HG03139 (cell line): ENCODE data around the gene TGFBR3.

Experiments
- ATAC-seq: cut with Tn5 transposase; IDR thresholded peaks from one replicate; pipeline ENCODE4 v1.9.1; 2021; ENCODE audit not compliant: unreplicated experiment

TGFBR3 gene

DNA sequence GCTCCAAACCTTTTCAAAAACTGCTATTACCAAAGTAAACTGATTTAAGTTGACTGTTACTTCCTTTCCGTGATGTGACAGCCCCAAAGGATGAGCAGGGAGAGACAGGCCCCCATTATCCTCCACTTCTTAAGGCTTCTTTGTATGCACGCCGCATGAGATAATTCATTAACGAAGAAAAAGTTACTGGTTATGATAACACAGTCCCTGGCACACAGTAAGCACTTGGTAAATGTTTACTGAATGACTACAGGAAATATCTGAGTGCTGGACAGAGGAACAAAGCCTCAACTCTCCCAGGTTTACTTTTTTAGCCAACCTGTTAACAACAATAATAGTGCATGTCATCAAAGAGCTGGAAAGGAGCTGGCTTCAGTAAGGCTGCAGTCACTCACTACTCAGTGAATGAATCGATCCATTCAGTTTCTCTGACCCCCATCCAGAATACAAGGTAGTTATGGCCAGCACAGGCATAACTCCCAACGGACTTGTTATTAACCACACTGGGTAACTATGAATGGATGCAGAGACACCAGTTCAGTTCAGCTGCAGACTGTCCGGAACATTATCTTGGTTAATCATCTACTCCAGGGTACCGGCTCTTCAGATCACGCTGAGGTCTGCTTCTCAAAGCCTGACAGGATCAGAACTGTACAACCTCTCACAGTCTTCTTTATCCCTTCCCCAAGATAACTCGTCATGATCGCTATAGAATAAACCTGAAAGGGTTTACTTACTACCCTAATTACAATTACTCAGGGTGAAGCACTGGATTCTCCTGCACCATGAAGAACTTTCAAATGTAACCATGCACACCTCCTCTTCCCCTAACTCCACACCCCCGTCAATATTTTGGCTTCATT, 58.3 kb downstream of the TGFBR3 start:
- ATAC-seq, result no peak

DNA sequence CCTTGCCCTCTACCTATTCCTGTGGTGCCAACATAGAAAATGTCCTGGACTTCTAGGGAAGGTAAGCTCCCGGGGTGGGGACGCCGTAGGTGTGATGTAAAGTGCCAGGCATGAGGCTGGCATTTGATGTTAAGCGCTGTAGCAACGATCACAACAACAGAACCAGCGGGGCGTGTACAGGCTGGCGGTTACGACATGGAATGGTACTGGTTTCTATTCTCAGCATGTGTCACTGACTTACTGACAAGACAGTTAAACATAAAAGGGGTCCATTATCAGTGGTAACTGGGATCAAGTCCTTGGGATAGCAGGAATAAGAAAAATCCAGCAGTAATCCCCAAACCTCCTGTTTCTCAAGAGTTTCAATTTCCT, 58.9 kb downstream of the TGFBR3 start:
- ATAC-seq, result no peak

DNA sequence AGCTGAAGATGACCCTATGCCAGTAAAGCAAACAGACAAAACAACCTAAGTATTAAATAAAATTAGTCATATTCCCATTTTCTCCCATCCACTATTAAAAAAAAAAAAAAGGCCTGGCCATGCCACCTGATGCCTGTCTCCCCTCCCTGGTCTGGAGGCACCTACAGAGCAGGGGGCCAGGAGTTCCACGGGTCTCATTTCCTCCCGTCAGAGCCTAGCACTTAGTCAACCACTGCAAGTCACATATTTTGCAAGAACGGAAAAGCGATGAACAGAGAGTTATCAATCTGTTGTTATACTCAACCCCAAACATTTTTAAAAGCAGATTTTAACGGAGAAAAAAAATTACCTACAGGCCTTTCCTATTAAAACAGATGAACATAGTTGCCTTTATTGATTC, 59.3 kb downstream of the TGFBR3 start:
- no peak for ATAC-seq

DNA sequence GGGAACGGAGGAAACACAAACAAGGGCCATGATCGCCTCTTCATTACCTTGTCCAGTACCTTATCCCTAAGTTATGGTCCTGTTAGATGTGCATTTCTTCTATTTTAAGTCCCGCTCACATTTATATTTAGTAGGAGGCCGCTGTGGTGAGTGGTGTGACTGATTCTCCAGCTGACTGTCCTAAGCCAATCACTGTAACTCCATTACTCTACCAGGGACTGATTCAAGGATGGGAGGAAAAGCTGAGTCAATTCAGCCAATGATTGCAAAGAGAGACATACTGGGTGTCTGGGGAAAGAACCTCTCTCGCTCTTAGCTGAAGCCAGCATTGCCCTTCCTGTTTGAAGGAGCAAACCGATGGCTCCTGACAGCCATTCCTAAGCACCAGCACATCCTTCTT, 59.7 kb downstream of the TGFBR3 start:
- ATAC-seq, result no peak

DNA sequence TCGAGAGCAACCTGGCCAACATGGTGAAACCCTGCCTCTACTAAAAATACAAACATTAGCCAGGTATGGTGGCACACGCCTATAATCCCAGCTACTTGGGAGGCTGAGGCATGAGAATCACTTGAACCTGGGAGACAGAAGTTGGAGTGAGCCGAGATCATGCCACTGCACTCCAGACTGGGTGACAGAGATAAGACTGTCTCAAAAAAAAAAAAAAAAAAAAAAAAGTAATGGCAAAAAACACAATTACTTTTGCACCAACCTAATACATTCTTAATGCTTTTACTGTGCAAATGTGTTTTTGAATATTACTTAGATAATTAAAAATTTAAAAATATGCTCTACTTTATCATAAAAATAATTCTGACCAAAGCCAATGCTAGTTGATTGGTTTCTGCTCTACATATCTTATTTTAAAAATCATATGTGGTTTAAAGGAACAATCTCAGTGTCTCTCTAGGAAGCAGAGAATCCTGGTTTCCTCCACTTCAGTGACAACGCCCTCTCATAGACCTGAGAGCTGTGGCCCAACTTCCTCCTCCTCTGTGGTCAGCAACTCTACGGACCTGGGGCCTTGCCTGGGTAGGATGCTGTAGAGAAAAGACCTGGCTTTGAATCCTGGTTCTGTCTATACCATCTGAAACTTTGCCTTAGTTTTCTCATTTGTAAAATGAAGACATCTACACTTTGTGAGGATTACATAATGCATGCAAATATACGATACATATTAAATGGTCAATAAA, 64.7 kb downstream of the TGFBR3 start:
- ATAC-seq, result no peak

DNA sequence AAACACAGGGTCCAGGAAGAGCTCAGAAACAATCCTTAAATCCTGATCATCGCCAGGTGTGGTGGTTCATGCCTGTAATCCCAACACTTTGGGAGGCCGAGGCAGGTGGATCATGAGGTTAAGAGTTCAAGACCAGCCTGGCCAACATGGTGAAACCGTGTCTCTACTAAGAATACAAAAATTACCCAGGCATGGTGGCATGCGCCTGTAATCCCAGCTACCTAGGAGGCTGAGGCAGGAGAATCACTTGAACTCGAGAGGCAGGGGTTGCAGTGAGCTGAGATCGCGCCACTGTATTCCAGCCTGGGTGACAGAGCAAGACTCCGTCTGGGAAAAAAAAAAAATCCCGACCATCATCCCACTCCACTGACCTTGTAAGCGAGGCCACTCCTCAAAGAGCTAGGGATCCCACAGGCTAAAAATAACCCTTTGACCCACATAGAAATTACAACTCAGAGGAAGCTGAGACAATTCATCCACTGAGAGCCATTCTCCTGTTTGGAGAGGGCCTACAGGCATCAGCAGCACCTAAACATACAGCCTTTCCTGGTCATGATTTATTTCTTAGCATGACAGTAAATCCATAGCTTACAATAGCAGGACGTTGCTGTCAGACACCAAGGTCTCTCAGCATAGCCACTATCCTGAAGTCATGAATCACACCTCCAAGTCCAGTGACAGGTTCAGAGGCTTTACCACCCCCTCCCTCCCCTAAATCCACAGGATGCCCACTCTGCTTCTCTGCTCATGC, 66.7 kb downstream of the TGFBR3 start:
- ATAC-seq, result no peak

DNA sequence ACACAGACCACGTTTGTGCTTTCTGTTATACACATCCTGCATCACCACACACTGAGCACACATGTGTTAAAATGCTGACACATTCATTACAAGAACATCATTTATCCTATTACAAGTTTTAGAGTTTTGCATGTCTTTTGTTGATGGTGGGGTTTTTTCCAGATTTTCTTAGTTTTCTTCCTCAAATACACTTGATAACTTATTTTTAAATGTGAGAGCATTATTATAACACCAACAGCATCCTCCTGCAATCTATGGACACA, 67.3 kb downstream of the TGFBR3 start:
- ATAC-seq, result no peak

DNA sequence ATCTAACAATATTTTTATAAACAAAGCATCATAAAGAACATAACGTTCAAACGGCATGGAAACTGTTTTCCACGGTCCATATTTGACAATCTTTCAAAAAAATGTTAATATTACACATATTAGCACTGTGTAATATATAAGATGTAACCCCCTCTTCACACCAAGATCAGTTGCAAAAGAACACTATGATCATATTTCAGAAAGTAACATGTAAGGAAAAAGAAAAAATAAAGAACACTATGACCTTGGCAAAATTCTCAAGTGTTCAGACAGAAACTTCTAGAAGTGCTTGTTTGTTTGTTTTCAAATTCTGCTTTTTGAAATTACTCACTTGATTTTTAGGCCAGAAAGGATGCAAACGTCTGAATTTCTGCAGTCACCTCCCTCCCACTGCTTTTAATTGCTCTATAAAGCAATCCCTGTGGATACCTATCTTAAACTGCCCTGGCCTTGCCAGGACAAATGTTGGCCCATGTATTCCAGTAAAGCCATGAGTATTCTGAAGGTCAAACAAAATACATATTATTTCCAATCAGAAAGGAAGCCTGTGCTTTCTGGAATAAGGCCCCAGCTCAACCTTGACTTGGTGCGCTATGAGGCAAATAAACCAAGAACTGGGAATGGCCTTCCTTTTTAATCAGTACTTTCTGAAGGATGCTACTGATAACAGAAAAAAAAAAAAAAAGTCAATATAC, 68.6 kb downstream of the TGFBR3 start:
- no peak for ATAC-seq

DNA sequence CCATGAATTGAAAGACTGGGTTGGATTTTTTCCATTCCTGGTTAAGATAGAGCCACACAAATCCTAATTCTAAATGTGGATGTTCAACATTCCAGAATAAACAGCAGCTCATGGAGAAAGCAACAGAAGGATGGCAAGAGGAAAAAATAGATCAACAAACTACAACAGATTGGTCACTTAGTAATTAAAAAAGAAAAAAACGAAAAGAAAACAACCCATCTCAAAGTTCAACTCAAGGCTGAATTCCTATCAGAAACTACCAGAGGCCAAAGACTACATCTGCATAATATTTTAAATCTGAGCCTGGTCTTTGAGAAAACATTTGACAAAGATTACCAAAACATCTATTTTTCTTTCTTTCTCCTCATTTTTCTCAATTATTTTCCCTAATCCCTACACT, 69.9 kb downstream of the TGFBR3 start:
- no peak for ATAC-seq

DNA sequence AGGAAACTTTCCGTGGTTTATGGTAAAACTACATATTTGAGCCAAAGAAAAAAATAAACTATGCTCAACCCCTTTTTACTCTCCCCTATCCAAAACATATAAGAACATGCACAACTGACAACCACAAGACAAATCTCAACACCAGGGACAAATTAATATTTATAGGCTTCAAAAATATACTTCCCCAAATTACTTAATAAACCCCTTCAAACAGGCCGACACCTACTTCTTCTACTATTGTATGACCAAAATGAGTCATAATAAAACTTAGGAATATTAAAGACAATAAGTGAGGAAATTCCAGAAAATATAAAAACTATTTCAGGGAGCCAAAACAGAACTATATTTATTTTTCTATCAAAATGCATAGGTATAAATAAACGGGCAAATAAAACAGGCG, 71.5 kb downstream of the TGFBR3 start:
- ATAC-seq, result no peak

DNA sequence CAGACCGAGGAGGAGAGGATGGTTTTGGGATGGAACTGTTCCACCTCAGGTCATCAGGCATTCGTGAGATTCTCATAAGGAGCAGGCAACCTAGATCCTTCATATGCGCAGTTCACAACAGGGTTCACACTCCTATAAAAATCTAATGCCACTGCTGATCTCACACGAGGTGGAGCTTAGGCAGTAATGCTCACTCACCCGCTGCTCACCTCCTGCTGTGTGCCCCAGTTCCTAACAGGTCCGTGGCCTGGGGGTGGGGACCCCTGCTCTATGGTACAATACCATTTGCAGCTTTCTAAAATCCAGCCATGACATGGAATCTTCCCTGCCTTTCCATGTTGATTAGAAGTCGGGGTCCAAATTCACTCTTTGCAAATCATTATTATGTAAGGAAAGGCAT, 72.1 kb downstream of the TGFBR3 start:
- no peak for ATAC-seq

DNA sequence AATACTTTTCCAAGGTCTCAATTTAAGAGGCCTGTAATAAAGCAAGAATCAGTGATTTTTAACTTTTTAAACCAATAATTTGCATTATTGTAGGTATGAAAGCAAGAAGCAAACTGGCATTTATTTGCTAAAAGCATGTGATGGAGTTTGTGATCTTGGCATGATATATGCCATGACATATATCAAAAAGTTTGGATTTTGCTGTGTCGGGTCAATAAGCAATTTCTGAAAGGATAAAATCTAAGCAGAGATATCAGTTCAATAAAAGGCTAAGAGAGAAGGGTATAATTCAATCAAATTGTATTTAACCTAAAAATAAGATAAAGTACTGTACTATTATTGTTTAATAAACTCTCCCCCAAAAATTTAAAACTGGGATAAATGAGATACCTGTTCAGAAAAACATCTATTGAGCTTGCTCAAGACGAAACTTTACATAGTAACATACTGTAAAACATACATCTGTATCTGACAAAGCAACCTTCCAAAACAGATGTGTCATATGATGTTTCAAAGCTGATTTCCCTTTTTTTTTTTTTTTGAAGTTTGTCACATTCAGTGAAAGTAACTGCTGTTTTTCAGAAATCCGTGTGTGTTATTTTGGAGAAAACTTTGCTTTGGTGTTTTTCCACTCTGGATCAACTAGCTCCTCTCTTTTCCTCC, 74.5 kb downstream of the TGFBR3 start:
- no peak for ATAC-seq

DNA sequence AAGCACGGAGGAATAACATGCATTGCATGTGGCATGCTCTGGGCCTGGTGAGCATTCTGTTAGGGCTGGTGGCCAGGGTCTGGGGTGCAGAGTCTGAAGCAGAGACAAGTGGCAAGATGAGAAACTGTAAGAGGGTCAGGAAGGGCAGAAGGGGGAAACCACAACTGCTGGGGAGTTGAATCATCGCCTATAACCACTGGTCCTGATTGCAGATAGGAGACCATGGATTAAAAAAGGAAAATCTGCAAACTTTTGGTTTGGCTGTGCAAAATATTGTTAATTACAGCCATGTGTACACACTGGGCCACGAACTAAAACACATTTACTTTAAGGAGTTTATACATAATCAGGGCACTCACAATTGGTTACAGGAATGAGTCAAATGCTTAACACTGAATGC, 76.6 kb downstream of the TGFBR3 start:
- no peak for ATAC-seq

DNA sequence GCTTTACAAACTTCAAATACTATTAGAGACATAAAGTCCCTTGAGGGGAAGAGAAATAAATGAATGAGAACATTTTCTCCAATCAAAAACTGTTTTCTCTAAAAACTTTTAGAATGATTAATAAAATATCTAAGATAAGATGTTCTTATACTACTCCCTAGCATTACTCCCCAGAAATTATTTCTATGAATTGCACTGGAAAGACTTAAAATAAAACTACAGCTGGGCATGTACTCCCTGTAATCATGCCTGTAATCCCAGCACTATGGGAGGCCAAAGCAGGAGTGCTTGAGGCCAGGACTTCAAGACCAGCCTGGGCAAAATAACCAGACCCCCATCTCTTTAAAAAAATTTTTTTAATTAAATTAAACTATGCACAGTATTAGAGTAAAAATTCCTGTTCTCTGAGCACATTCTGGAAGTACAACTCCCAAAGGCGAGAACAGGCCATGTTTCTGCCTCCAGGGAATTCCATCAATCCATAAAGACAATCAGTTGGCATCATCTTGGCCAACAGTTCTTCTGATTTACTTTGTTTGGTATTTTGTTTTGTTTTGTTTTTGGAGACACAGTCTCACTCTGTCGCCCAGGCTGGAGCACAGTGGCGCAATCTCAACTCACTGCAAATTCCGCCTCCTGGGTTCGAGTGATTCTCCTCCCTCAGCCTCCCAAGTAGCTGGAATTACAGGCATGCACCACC, 77.9 kb downstream of the TGFBR3 start:
- no peak for ATAC-seq

DNA sequence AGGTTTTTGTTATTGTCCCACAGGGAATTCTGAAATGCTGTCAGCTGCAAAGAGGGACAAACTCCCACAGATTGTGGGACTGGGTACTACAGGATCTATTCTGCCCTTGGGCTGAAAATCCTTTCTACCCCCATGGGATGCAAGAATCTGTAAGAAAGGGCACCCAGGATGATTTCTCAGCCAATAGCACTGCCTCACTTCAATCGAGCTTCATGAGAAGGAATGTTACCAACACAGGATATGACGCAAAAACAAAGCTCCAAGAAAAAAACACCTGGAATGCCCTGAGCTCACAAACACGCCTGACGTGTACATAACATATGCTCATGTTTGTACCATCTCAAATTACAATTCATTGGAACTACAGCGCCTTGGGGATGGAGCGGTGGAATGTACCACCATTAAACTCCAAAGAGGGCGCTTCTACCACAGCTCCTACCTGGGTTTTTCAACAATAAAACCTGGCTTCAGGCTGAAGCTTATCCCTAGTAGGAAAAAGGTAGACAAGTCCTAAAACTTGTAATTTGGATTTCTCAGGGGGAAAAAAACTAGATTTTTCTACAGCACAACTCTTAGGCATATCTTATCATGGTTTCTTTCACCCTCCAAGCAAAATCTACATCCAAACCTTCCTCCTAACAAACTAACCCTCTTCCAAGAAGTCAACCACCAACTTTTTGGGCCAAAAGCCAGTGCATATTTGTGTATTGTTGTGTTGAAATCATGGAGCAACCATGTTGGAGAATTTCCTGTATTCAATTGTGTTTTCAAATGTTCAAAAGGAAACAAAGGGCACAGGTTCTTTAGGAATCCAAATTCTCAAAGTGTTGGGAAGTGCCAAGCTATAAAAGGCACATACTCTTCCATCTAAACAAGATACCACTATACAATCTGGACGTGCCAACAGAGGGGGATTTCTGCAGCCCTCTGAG, 78.9 kb downstream of the TGFBR3 start:
- ATAC-seq, result no peak

DNA sequence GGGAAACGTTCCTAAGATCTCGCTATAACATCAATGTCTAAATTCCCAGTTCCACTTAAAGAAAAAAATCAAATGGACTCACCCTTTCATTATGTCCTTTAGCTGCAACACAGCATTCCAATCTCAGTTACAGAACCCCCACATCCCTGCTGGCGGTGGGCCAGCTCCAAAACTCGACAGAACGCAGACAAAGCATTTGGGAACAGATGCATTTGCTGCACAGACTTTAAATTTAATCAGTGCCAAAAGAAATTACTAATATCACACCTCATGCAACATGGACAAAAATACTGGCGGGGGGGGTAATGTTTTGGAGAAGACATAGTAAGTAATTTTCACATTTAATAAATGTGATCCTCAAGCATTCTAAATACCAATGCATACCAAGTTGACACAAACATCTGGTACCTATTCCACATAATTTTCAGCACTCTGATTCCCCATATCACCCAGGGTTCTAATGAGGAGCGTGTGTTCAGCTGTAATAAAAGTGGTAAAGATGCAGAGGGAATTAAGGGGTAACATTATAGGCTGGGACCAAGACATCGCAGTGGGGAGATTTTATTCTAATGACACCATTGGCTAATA, 79.7 kb downstream of the TGFBR3 start:
- no peak for ATAC-seq

DNA sequence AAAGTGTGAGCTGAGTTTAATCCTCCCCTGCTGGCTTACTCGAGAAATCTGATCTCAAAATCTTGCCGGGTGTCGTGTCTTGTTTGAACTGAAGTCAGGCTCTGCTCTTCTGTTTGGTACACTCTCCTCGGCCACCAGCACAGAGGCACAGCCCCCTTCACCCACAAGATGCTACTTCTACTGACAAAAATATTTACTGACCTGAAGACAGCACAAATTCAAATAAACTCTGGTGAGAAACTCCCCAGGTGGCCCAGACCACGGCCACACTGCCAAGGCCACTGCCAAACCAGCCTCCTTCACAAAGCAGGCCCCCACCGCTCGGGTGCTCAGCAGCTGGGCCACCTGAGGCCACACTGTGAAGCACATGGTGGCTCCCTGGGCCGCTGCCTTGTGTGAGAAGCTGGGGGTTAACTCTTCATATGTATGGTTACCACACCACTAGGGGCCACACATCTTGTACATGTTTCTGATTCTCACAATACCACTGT, 80.6 kb downstream of the TGFBR3 start:
- no peak for ATAC-seq

DNA sequence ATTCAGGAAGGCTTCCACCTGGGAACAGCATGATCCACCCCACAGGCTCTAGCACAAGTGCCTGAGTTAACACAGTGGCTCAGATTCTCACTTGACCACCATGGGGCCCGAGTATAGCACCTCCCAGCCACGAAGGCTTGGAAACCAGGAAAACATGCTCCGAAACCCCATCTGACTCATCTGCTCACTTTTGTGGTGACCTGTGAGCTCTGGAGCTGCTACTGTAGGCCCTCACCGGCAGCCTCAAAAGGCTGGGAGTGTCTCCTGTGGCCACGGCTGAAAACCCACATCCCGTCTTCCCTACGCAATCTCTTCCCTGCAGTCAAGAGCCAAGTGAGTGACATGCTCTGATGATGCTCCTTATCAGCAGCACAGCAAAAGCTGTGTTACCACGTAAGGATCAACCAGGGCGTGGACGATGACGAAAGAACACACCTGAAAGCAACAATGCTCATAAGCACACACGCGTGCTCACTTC, 81.4 kb downstream of the TGFBR3 start:
- no peak for ATAC-seq
